ENCODE measurements around the gene RPLP1. TPM values are rescaled to one million over a fixed set of nuclear protein-coding genes. Genes with fewer than 3 reads are reported as not detected.

RPLP1 gene
- total and polyA plus RNA-seq, 4 donors = 45.2 to 765 (median 319) TPM

- no peaks in the 10 kb centered on the region for H3K27me3 ChIP-seq (ENCODE audit: control insufficient read depth in 4 of 4, insufficient read depth in 4 of 4, low read length in 3 of 4)
- H3K27ac ChIP-seq (ENCODE audit: low read depth in 1 of 2, low read length in 2 of 2) = peak overlapping the region; percentile 87 to 89
- peak overlapping the region; percentile 88 to 94 for H3K9ac ChIP-seq (ENCODE audit: low read depth in 1 of 2, low read length in 2 of 2)
- peaks cover 0 to 18% (median 6%) of the 10 kb centered on the region in 4 donors for H3K4me1 ChIP-seq (ENCODE audit: control insufficient read depth in 4 of 4, insufficient read depth in 4 of 4, low read length in 3 of 4)
- peak overlapping the region; percentile 51 to 71 (median 57) for H3K4me3 ChIP-seq (ENCODE audit: low read depth in 1 of 3, low read length in 3 of 3)
- TF ChIP-seq, protein P1, sequence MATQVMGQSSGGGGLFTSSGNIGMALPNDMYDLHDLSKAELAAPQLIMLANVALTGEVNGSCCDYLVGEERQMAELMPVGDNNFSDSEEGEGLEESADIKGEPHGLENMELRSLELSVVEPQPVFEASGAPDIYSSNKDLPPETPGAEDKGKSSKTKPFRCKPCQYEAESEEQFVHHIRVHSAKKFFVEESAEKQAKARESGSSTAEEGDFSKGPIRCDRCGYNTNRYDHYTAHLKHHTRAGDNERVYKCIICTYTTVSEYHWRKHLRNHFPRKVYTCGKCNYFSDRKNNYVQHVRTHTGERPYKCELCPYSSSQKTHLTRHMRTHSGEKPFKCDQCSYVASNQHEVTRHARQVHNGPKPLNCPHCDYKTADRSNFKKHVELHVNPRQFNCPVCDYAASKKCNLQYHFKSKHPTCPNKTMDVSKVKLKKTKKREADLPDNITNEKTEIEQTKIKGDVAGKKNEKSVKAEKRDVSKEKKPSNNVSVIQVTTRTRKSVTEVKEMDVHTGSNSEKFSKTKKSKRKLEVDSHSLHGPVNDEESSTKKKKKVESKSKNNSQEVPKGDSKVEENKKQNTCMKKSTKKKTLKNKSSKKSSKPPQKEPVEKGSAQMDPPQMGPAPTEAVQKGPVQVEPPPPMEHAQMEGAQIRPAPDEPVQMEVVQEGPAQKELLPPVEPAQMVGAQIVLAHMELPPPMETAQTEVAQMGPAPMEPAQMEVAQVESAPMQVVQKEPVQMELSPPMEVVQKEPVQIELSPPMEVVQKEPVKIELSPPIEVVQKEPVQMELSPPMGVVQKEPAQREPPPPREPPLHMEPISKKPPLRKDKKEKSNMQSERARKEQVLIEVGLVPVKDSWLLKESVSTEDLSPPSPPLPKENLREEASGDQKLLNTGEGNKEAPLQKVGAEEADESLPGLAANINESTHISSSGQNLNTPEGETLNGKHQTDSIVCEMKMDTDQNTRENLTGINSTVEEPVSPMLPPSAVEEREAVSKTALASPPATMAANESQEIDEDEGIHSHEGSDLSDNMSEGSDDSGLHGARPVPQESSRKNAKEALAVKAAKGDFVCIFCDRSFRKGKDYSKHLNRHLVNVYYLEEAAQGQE (IDR thresholded peaks at IDR 0.05) = no peak
- TF ChIP-seq RAD21 (IDR thresholded peaks at IDR 0.05) = no peak
- TF ChIP-seq, protein P2, sequence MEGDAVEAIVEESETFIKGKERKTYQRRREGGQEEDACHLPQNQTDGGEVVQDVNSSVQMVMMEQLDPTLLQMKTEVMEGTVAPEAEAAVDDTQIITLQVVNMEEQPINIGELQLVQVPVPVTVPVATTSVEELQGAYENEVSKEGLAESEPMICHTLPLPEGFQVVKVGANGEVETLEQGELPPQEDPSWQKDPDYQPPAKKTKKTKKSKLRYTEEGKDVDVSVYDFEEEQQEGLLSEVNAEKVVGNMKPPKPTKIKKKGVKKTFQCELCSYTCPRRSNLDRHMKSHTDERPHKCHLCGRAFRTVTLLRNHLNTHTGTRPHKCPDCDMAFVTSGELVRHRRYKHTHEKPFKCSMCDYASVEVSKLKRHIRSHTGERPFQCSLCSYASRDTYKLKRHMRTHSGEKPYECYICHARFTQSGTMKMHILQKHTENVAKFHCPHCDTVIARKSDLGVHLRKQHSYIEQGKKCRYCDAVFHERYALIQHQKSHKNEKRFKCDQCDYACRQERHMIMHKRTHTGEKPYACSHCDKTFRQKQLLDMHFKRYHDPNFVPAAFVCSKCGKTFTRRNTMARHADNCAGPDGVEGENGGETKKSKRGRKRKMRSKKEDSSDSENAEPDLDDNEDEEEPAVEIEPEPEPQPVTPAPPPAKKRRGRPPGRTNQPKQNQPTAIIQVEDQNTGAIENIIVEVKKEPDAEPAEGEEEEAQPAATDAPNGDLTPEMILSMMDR (IDR thresholded peaks at IDR 0.05; ENCODE audit: low read depth, low read length, missing input control) = no peak
- no peak for TF ChIP-seq EGR1 (IDR thresholded peaks at IDR 0.05; ENCODE audit: low read depth in 2 of 2)
- TF ChIP-seq, protein P3, sequence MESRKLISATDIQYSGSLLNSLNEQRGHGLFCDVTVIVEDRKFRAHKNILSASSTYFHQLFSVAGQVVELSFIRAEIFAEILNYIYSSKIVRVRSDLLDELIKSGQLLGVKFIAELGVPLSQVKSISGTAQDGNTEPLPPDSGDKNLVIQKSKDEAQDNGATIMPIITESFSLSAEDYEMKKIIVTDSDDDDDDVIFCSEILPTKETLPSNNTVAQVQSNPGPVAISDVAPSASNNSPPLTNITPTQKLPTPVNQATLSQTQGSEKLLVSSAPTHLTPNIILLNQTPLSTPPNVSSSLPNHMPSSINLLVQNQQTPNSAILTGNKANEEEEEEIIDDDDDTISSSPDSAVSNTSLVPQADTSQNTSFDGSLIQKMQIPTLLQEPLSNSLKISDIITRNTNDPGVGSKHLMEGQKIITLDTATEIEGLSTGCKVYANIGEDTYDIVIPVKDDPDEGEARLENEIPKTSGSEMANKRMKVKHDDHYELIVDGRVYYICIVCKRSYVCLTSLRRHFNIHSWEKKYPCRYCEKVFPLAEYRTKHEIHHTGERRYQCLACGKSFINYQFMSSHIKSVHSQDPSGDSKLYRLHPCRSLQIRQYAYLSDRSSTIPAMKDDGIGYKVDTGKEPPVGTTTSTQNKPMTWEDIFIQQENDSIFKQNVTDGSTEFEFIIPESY (IDR thresholded peaks at IDR 0.05) = no peak
- no peak for TF ChIP-seq NR2F2 (IDR thresholded peaks at IDR 0.05)
- no peak for TF ChIP-seq ATF3 (IDR thresholded peaks at IDR 0.05)
- no peak for TF ChIP-seq FOXA1 (IDR thresholded peaks at IDR 0.05)
- TF ChIP-seq TAF1 (conservative IDR thresholded peaks at IDR 0.05) = no peak
- TF ChIP-seq MAX (IDR thresholded peaks at IDR 0.05) = no peak
- TF ChIP-seq HNF4A (conservative IDR thresholded peaks at IDR 0.05) = no peak
- DNase-seq (ENCODE audit: low spot score) = no peak
- WGBS = 18% methylated on average over 13 of the region's 13 CpGs
- no peaks in the 10 kb centered on the region for H3K9me3 ChIP-seq (ENCODE audit: control insufficient read depth in 4 of 4, low read length in 3 of 4)
- no peaks in the 10 kb centered on the region for H3K36me3 ChIP-seq (ENCODE audit: control insufficient read depth in 4 of 4, insufficient read depth in 3 of 4, low read depth in 1 of 4, low read length in 3 of 4)
These were observed 10.7 kb downstream of the RPLP1 start for GRCh38 chr15:69463182-69463756.

DNA sequence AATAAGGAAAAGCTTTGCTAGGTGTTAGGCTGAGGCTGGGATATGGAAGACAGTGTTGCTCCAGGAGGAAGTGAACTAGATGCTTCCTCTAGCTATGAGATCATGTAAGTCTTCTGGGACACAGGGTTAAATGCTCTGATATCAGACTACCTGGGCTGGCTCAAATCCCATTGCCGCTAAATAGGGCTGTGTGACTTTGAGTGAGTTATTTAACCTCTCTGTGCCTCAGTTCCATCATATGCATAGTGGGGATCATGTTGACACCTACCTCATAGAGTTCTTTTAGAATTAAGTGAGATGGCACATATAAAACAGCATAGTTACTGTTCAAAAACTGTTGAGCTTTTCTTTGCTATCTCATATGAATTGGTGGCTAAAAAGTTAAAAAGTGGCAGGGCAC, 12.6 kb downstream of the RPLP1 start:
- WGBS = 97% methylated on average over 1 of the region's 1 CpG
- Histone ChIP-seq H3K4me1 (ENCODE audit: control insufficient read depth in 4 of 4, insufficient read depth in 4 of 4, low read length in 3 of 4) (peaks cover 0 to 18% (median 6%) of the 10 kb centered on the region in 4 donors), H3K36me3 (ENCODE audit: control insufficient read depth in 4 of 4, insufficient read depth in 3 of 4, low read depth in 1 of 4, low read length in 3 of 4) (no peaks in the 10 kb centered on the region), H3K9ac (ENCODE audit: low read depth in 1 of 2, low read length in 2 of 2) (no peak overlapping the region), H3K27ac (ENCODE audit: low read depth in 1 of 2, low read length in 2 of 2) (no peak overlapping the region), H3K27me3 (ENCODE audit: control insufficient read depth in 4 of 4, insufficient read depth in 4 of 4, low read length in 3 of 4) (no peaks in the 10 kb centered on the region), H3K9me3 (ENCODE audit: control insufficient read depth in 4 of 4, low read length in 3 of 4) (no peaks in the 10 kb centered on the region), H3K4me3 (ENCODE audit: low read depth in 1 of 3, low read length in 3 of 3) (no peak overlapping the region)
- DNase-seq (ENCODE audit: low spot score) = no peak
- TF ChIP-seq RXRA (IDR thresholded peaks at IDR 0.05) (no peak), SP1 (IDR thresholded peaks at IDR 0.05) (no peak), ATF3 (IDR thresholded peaks at IDR 0.05) (no peak)
- TF ChIP-seq, protein P3 (IDR thresholded peaks at IDR 0.05) = no peak
